Breast epithelium (tissue), 4 donors: ENCODE results near the gene GCSAM. TPM values are rescaled to one million over a fixed set of nuclear protein-coding genes. Genes with fewer than 3 reads are reported as not detected.

Experiments
- DNase-seq, 2 donors: peaks; one replicate each; pipeline ENCODE4 v3.0.0-alpha.2; 2019; ENCODE audit warnings: low spot score in 2 of 2
- H3K27ac ChIP-seq, 2 donors: fragments of 200-600 bp; sonication (generic) in 1 of 2; one replicate each; pipeline ENCODE4 v1.5.1; 2016 to 2019; ENCODE audit warnings: mild to moderate bottlenecking in 1 of 2
- H3K27me3 ChIP-seq, 2 donors: fragments of 200-600 bp; sonication (generic) in 1 of 2; one replicate each; pipeline versions ENCODE4 v1.5.1 to v1.6.0; 2017 to 2019; ENCODE audit warnings: control low read depth in 1 of 2, mild to moderate bottlenecking in 1 of 2
- H3K36me3 ChIP-seq: fragments of 200-600 bp; one replicate; pipeline ENCODE4 v1.5.1; 2019
- H3K4me1 ChIP-seq, 2 donors: fragments of 200-600 bp; sonication (generic); one replicate each; pipeline ENCODE4 v1.5.1; 2016 to 2019; ENCODE audit warnings: control low read depth in 1 of 2
- H3K4me3 ChIP-seq, 3 donors: fragments of 200-600 bp; sonication (generic); 1 replicate in 2 of 3; 2 replicates in 1 of 3; pipeline ENCODE4 v1.5.1; 2016 to 2019; ENCODE audit warnings: mild to moderate bottlenecking in 3 of 3, moderate library complexity in 2 of 3
- H3K9me3 ChIP-seq, 2 donors: fragments of 200-600 bp; sonication (generic) in 1 of 2; one replicate each; pipeline ENCODE4 v1.5.1; 2016 to 2019; ENCODE audit warnings: control low read depth in 1 of 2
- POLR2A ChIP-seq: fragments of 450-650 bp; IDR thresholded peaks from one replicate; pipeline ENCODE4 v1.6.1; 2016; ENCODE audit warnings: antibody characterized with exemption, mild to moderate bottlenecking, moderate library complexity
- POLR2AphosphoS5 ChIP-seq, 3 donors: sonication (generic); formaldehyde crosslinking; IDR thresholded peaks; one replicate each; pipeline ENCODE4 v1.6.1; 2017; ENCODE audit warnings: antibody characterized with exemption in 3 of 3
- intact Hi-C: fragments of 100-400 bp; cut with DNase I; formaldehyde crosslinking; loops from one replicate; pipeline ENCODE4 v1.15.1; 2023; ENCODE audit warnings: low total_unique reads
- total RNA-seq, 3 donors: library from RNA; depleted of rRNA; stranded (reverse); fragments of >200 nt; gene quantifications; one replicate each; pipeline ENCODE4 v1.1.0, GENCODE V29; 2016
- TF ChIP-seq, protein P1 (sequence below), 3 donors: fragments of 450-650 bp; IDR thresholded peaks; one replicate each; pipeline ENCODE4 v1.5.1; 2016 to 2017; ENCODE audit warnings: antibody characterized with exemption in 3 of 3, mild to moderate bottlenecking in 3 of 3, moderate library complexity in 3 of 3

Gene GCSAM
- total RNA-seq, 3 donors from 2014 or later = 0.16 to 1.5 (median 0.66) TPM

DNA sequence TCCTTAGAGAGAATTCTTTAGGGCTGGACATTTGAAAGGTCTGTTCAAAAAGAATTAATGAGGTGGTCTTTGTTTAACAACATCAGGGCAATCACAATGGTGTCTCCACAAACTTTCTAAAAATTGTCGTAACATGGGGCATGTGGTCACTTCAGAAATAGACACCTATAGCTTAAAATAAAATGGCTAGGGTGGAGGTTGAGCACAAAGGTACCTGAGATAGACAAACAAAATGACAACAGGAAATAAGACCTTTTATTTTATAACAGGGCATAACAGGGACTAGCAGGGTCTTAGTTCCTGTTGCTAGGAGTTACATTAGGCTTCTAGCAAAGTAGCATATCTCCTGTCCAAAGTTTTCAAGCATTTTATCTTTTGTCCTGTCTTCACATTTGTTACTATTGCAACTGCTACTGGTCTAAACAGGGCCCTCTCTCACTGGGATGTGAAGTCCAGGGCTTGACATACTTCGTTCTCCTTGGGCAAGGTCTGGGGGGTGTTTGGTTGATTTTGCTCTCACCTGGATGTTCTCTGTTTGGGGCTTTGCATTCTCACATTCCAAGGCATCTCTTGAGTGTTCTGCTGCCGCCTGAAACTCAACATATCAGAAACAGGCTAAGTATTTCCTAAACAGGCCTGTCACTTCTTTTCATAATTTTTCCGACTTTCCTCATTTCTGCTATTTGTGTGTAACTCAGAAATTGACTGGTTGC is 3.0 kb downstream of the GCSAM start:
- Histone ChIP-seq H3K27ac (no peak overlapping the region), H3K4me1 (no peaks in the 10 kb centered on the region), H3K9me3 (no peaks in the 10 kb centered on the region), H3K36me3 (no peaks in the 10 kb centered on the region), H3K27me3 (no peaks in the 10 kb centered on the region), H3K4me3 (no peak overlapping the region)
- no peak for DNase-seq
- intact Hi-C loops = no loop called here
- no peak for TF ChIP-seq POLR2AphosphoS5 (IDR thresholded peaks at IDR 0.05)
- no peak for TF ChIP-seq POLR2A
- TF ChIP-seq, protein P1, sequence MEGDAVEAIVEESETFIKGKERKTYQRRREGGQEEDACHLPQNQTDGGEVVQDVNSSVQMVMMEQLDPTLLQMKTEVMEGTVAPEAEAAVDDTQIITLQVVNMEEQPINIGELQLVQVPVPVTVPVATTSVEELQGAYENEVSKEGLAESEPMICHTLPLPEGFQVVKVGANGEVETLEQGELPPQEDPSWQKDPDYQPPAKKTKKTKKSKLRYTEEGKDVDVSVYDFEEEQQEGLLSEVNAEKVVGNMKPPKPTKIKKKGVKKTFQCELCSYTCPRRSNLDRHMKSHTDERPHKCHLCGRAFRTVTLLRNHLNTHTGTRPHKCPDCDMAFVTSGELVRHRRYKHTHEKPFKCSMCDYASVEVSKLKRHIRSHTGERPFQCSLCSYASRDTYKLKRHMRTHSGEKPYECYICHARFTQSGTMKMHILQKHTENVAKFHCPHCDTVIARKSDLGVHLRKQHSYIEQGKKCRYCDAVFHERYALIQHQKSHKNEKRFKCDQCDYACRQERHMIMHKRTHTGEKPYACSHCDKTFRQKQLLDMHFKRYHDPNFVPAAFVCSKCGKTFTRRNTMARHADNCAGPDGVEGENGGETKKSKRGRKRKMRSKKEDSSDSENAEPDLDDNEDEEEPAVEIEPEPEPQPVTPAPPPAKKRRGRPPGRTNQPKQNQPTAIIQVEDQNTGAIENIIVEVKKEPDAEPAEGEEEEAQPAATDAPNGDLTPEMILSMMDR (IDR thresholded peaks at IDR 0.05) = no peak

- Histone ChIP-seq H3K27ac (no peak overlapping the region), H3K9me3 (no peaks in the 10 kb centered on the region), H3K4me3 (no peak overlapping the region), H3K4me1 (no peaks in the 10 kb centered on the region), H3K27me3 (no peaks in the 10 kb centered on the region), H3K36me3 (no peaks in the 10 kb centered on the region)
- no peak for DNase-seq
- intact Hi-C loops = no loop called here
- TF ChIP-seq, protein P1 (IDR thresholded peaks at IDR 0.05) = no peak
- TF ChIP-seq POLR2AphosphoS5 (IDR thresholded peaks at IDR 0.05) = no peak
- no peak for TF ChIP-seq POLR2A
Observed at GRCh38 chr3:112128843-112129727, 4.0 kb downstream of the GCSAM start.

DNA sequence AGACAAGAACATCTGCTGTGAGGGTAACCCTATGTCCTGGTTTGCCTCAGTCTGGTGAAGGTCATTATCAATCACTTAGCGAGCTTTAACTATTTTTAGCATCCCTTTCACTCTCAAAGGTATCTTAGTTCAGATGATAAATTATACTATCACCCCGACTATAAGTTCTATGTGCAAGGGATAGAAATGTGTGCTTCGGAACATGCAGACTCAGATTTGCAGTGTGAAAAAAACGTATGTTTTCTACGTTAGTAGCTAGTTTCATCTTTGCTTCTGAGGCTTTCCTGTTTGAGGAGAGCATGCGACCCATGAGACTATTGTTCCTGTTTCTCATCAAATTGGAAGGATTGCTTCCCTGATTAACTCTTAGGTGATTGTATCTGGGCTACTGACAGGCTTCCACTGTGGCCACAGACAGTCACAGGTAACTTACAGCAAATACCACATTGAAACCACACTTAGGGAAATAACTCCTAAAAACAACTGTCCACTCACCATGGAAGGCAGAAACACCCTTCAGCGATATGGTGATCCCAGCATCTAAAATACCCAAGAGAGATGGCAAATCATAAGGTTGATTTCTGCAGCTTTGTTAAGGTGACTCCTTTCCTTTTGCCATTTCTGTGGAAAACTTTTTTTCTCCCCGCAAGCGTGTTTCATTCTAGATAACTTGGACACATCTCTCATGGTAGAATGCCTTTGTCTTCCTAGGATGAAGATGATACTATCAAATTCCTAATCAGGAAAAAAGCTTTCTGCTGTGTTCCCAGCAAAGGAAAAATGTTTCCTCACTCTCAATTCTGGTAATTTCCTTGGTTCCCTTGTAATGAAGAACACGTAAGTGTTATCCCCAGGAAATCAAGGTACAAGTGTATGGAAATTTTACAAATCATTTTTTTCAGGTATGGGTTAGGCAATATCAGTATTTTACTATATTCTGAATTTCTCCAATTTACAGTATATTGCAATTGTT is 5.2 kb downstream of the GCSAM start:
- H3K36me3 ChIP-seq = no peaks in the 10 kb centered on the region
- H3K27me3 ChIP-seq = no peaks in the 10 kb centered on the region
- H3K4me1 ChIP-seq = no peaks in the 10 kb centered on the region
- intact Hi-C loops = no loop called here
- H3K27ac ChIP-seq = no peak overlapping the region
- no peak overlapping the region for H3K4me3 ChIP-seq
- DNase-seq = no peak
- H3K9me3 ChIP-seq = no peaks in the 10 kb centered on the region
- TF ChIP-seq, protein P1 (IDR thresholded peaks at IDR 0.05) = no peak
- TF ChIP-seq POLR2A (no peak), POLR2AphosphoS5 (IDR thresholded peaks at IDR 0.05) (no peak)

GRCh38 chr3:112126511-112126911 is 6.5 kb downstream of the GCSAM start:
- Histone ChIP-seq H3K9me3 (no peaks in the 10 kb centered on the region), H3K4me1 (no peaks in the 10 kb centered on the region), H3K4me3 (no peak overlapping the region), H3K27ac (no peak overlapping the region), H3K27me3 (no peaks in the 10 kb centered on the region), H3K36me3 (no peaks in the 10 kb centered on the region)
- DNase-seq = no peak
- TF ChIP-seq POLR2A = no peak
- intact Hi-C loops = no loop called here

DNA sequence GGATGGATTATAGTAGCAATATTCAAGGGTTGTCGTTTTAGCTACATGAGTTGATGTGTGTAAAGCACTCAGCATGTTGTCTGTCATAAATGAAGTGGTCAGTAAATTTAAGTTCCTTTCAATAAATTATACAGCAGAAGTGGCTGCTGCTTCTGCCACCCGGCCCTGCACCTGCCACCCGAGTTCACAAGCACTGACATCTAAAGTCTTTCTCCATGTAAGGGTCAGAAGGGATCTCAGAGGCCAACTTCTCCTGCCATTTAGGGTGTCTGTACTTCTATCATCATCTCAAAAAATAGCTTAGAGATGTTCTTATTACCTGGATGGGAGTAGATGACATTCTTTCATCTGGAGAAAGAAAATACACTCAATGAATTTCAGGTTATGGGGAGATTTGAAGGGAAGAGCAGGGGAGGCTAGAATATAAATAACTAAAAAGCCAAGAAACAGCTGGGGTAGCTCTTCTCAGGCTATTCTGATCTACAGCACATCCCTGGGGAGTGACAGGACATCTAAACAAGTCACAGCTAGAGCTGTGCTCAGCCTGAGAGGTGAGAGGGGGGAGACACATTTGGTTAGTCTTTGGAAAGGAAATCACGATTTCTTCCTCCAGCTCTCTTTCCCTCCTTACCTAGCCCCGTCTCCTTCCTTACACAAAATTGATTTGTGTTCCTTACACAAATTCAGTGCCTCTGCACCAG is 8.0 kb downstream of the GCSAM start:
- TF ChIP-seq, protein P1 (IDR thresholded peaks at IDR 0.05) = no peak
- TF ChIP-seq POLR2A (no peak), POLR2AphosphoS5 (IDR thresholded peaks at IDR 0.05) (no peak)
- no peaks in the 10 kb centered on the region for H3K9me3 ChIP-seq
- no peak for DNase-seq
- H3K4me3 ChIP-seq = no peak overlapping the region
- H3K36me3 ChIP-seq = no peaks in the 10 kb centered on the region
- intact Hi-C loops = no loop called here
- no peaks in the 10 kb centered on the region for H3K4me1 ChIP-seq
- H3K27ac ChIP-seq = no peak overlapping the region
- H3K27me3 ChIP-seq = no peaks in the 10 kb centered on the region
